SKM-1 treated with dmso at 0.1 percent for 144 hours (cell line): Measurements from ENCODE around the gene LCE7A.

Experiments used
- DNase-seq: peaks from one replicate; lab custom pipeline; 2025; ENCODE audit not compliant: unreplicated experiment; lab: John Stamatoyannopoulos, UW

Gene LCE7A

GRCh38 chr1:152859696-152860095 is at the start of gene LCE7A:
Gene LCE7A, plus strand, starts transcription at chr1:152859996. Its CDS starts 702 bp downstream, at chr1:152860698.
- no peak for DNase-seq

- no peak for DNase-seq
Observed at GRCh38 chr1:152811050-152811449, 48.7 kb upstream of the LCE7A start.

- DNase-seq, result no peak
Observed at GRCh38 chr1:152811671-152812070, 48.1 kb upstream of the LCE7A start, which contains the start of gene LCE1B. Gene LCE1B, plus strand, starts transcription at chr1:152811971. Its CDS starts 476 bp downstream, at chr1:152812447.

- no peak for DNase-seq
Observed at GRCh38 chr1:152817309-152817708, 42.5 kb upstream of the LCE7A start.

GRCh38 chr1:152823294-152823693 is 36.5 kb upstream of the LCE7A start:
- DNase-seq, result no peak

GRCh38 chr1:152824964-152825363 is 34.8 kb upstream of the LCE7A start:
- no peak for DNase-seq

- no peak for DNase-seq
Observed at GRCh38 chr1:152827173-152827572, 32.6 kb upstream of the LCE7A start, which contains the start of gene LCE1A. Gene LCE1A, plus strand, starts transcription at chr1:152827473. Its CDS starts 0 bp downstream, at chr1:152827473.

- no peak for DNase-seq
Observed at GRCh38 chr1:152836870-152837269, 22.9 kb upstream of the LCE7A start.

- no peak for DNase-seq
Observed at GRCh38 chr1:152842556-152842955, 17.2 kb upstream of the LCE7A start, which contains the start of gene LCE6A. Gene LCE6A, plus strand, starts transcription at chr1:152842856. Its CDS starts 665 bp downstream, at chr1:152843521.

- DNase-seq, result no peak
Observed at GRCh38 chr1:152855661-152856060, 4.1 kb upstream of the LCE7A start.

GRCh38 chr1:152858062-152858461 is 1.7 kb upstream of the LCE7A start:
- DNase-seq, result no peak

- DNase-seq, result no peak
Observed at GRCh38 chr1:152860129-152860528, 333 bp downstream of the LCE7A start.

GRCh38 chr1:152861374-152861773 is 1.6 kb downstream of the LCE7A start:
- DNase-seq, result no peak

- DNase-seq, result no peak
Observed at GRCh38 chr1:152864443-152864842, 4.6 kb downstream of the LCE7A start.

GRCh38 chr1:152866321-152866720 is 6.5 kb downstream of the LCE7A start:
- no peak for DNase-seq

- peak; percentile 31 for DNase-seq
Observed at GRCh38 chr1:152869808-152870419, 10.1 kb downstream of the LCE7A start.

- DNase-seq, result peak; percentile 19
Observed at GRCh38 chr1:152870831-152871730, 11.3 kb downstream of the LCE7A start.

- no peak for DNase-seq
Observed at GRCh38 chr1:152871731-152872126, 11.9 kb downstream of the LCE7A start.

- DNase-seq, result no peak
Observed at GRCh38 chr1:152873495-152873894, 13.7 kb downstream of the LCE7A start.

GRCh38 chr1:152876827-152877226 is 17.0 kb downstream of the LCE7A start:
- DNase-seq, result no peak

GRCh38 chr1:152878042-152878441 is 18.2 kb downstream of the LCE7A start, which contains the start of gene SMCP:
Gene SMCP, plus strand, starts transcription at chr1:152878322. Its CDS starts 6,101 bp downstream, at chr1:152884423.
- DNase-seq, result no peak
